Inferior parietal cortex (tissue), 1 donor: ENCODE data around the gene DCBLD2.
"Not testable (repeated sequence)": the region's sequence is repeated elsewhere in the genome, so short reads cannot be mapped to it uniquely, and the experiment has no call there.

Source experiments
- DNase-seq: peaks from one replicate; pipeline ENCODE4 v3.0.0-alpha.2; 2016; ENCODE audit errors: extremely low spot score

Gene DCBLD2

DNA sequence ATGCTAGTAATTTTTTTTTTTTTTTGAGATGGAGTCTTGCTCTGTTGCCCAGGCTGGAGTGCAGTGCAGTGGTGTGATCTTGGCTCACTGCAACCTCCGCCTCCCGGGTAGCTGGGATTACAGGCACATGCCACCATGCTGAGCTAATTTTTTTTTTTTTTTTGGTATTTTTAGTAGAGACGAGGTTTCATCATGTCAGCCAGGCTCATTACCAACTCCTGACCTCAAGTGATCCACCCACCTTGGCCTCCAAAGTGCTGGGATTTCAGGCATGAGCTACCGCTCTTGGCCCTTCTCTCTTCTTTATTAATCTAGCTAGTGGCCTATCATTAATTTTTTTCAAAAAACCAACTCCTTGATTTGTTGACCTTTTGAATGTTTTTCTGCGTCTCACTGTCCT lies 70.4 kb downstream of the DCBLD2 start:
- not testable (repeated sequence) for DNase-seq

DNA sequence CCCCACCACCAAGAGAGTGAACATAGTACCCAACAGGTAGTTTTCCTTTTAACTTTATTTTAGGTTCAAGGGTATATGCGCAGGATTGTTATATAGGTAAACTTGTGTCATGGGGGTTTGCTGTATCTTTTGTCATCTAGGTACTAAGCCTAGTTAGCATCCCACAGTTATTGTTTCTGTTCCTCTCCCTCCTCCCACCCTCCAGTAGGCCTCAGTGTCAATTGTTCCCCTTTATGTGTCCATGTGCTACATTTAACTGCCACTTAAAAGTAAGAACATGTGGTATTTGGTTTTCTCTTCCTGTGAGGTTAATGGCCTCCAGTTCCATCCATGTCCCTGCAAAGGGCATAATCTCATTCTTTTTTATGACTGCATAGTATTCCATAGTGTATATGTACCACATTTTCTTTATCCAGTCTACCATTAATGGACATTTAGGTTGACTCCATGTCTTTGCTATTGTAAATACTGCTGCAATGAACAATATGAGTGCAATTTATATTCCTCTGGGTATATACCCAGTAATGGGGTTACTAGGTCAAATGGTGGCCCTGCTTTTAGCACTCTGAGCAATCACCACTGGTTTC lies 72.2 kb downstream of the DCBLD2 start:
- no peak for DNase-seq

DNA sequence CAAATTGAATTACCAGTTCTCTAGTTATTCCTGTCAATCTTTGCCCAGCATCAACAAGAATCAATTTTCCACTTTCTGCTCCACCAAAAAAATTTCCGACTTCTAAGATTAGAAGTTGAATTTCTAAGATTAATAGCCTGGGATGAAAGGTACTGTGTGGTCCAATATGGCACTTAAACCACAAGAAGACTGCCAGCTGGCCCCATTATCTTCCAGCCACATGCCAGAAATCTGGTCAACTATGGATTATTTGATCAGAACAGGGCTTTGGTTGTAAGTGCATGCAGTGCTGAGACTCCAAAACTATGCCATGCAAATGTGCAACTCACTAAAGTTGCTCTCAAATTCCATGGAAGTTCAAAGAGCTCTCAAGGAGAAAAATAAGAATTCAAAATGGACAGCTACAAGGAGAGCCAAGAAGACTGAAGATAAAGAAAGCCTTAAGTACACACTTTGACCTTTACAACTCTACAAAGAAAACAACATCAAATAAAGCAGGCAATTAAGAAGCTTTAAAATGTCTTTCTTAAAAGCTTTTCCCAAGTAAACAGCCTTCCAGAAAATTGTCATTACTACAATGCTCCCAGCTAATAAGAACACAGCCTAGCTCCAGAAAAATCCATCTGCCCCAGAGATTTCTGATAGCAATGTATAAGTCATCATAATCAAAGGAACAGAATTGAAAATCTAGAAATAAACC lies 74.1 kb downstream of the DCBLD2 start:
- DNase-seq, result no peak

DNA sequence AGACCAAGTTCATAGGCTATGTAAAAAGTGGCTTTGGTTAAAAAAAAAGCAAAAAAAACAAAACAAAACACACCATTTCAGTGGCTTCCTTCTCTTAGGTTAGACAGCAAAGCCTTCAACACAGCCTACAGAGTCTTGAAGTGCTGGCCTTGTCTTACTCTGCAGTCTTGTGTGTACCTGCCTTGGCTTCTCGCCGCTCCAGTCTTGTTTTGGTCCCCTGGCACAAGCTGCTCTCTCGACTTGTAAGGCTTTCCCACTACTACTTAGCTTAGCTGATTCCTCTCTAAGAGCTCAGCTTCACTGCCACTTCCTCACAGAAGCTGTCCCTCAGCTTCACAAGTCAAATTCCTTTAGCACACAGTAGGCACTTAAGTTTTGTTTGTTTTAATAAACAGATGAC lies 75.4 kb downstream of the DCBLD2 start:
- DNase-seq, result no peak

DNA sequence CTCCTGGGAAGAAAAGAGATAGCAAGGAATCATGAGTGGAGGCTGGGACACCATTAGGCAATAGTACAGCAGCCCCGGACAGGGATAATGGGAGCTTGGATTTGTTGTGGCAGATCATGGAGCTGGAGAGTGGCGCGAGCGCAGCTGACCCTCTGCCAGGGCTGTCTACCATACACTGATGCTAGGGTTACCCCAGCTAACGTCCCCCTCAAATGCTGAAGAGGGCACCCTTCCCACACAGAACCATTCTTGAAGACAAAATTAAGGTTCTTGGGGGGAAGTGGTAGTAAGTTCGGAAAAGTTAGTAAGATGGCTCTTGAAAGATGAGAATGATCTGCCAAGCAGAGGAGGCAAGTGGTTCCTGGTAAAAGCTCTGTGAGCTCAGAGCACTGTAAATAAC lies 77.2 kb downstream of the DCBLD2 start:
- DNase-seq, result no peak

DNA sequence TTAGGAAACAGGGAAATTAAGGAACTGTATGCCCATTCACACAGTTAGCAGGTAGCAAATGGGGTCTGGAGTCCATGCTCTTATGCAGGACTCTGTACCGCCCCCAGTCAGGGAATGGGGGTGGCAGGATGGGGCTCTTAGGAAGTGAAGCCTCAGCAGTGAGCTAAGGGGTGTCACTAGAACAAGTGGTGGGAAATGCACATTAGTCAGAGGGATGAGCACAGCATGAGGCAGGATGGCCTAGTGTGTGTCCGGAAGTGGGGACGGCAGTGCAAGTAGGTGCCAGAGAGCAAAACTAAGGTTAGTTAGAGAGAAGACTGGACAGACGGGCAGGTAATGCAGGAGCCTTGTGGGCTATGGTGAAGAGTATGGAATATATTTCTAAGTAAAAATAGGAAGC lies 77.7 kb downstream of the DCBLD2 start:
- DNase-seq, result no peak

DNA sequence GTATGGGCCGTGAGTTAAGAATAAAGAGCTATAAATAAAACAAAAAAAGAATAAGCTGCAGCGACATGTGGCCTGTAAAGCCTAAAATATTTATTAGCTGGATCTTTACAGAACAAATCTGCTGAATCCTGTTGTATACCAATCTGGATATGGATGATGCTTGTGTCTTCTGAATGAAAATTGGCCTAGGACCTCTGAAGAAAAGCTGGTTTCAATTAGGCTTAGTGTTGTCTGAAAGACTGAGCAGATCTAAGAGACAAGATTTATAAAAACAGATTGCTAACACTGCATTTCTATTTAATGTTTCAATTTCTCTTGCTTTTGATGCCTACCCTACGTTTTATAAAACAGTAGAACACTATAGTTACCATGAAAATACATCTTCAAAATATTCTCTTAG lies 80.4 kb downstream of the DCBLD2 start:
- DNase-seq, result no peak

DNA sequence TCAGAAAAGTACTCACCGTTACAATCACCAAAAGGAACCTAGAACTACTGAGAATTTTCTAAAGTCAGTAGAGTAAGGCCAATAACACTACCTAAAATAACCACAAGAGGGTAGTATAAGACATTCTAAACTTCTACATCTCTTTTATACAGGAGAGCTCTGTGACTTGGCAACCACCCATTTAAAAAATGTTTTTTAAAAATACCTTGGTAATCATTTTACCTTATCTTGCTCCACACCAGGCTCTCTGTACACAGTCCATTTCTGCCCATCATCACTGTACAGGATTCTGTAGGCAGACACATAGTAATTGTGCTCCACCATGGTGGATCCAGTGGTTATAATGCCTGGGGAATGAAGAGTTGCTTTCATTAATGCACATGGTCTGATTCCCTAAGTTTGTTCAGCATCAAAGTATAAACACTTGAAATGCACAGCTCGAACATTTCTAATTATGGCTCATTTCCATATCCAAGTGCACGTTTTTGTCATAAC lies 83.9 kb downstream of the DCBLD2 start:
- peak; percentile 89 for DNase-seq

DNA sequence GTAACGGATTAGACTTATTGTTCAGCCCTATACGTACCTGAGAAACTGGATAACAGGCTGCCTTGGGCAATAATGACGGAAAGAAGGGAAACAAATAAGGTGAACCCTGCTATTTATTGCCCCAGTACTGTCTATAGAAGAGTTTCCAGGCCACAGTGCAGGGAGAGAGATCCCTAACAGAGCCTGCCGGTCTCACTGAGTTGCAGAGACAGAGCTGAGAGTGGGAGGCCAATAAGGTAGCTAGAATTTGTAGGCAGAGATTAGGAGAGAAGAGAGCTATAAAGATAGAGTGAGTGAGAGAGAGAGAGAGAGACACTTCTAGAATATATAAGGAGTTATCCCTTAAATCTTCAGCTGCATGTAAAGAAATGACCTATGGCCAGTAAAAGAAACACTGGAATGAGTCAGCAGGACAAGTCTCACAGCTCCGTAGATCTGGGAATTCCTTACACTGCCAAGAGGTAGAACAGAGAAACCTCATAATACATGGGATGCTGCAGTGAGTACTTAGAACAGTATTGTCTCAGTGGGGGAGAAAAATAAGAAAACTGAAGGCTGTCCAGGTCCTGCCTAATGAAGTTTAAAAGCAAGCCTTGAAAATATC lies 86.6 kb downstream of the DCBLD2 start:
- DNase-seq, result no peak

DNA sequence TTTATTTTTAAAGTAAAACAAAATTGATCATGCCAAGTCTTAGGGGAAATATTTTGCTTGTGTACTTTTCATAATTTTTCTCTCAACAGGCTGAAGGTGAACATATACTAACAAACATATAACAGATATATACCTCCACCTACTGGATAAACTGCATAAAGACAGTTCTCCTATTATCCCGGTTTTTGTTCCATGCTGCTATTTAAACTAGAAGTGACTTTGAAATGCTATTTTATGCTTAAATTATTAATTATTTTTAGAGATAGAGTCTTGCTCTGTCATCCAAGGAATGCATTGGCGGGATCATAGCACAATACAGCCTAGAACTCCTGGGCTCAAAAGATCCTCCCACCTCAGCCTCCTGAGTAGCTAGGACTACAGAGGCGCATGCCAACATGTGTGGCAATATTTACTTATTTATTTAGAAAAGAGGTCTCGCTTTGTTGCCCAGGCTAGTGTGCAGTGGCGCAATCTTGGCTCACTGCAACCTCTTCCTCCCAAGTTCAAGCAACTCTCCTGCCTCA lies 88.6 kb downstream of the DCBLD2 start:
- DNase-seq, result peak; percentile 67

DNA sequence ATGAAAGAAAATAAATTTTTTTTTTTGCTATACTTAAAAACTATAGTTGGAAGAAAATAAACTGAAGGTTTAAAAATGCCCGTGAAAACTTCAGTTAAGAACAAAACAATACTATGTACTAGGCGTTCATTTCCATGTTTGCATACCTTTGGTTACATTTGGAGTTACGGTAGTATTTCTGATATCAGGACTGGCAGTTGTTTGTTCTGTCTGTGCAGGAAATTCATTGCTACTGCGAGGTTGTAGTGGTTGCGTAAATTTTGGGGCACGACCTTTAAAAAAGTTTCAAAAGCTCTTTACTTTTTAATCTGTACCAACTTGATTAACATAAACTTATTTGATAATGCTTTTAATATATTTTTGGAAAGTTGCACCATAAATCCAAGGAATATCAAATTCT lies 90.4 kb downstream of the DCBLD2 start:
- DNase-seq, result no peak

DNA sequence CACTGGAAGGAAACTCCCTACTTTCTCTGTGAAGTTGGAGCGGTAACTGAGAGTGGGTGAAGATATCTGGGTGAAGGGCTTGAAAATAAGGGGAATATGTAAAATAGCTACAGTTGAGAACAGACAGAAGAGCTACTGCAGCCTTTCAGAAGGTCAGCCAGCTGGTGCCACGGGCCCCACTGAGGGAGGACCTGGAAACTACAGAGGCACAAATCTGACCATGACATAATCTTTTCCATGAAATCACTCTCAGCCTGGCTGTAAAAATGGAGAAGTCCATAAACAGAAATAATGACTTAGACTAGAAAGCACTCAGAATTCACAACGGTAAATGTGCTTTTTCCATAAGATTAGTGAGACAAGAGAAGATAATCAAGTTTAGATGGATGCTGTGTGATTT lies 91.9 kb downstream of the DCBLD2 start:
- DNase-seq, result no peak

DNA sequence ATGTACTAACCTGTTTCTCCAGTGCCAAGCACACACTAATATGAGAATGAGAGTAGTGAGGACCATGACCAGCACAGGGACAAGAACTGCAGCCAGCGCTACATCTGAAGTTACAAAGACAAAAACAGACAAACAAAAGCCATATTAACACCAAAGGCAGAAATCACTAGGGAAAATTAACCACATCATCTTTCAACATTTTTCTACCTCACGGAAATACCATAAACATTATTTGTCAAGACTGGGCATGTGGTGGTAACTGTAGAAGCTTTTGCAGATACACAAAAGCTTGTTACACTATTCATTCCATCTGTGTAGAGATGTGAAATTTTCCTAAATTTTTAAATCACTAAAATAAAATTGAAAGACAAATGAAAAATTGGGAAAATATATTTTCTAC lies 93.4 kb downstream of the DCBLD2 start:
- no peak for DNase-seq

DNA sequence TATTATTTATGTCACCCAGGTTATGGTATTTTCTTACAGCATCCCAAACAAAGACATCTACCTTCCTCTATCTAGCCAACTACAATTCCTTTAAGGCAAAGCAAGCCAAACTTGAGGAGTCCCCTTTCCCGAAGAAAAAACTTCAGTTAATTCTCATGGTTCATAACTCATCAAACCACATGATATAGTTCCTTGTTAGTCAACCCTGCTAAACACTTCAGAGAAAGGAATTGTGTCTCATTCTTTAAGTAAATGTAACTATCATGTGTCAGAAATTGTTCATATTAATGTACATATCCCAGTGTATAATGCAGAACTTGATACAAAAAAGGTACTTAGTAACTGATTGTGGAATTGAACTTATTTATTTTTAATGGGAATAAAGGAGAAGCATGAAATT lies 93.9 kb downstream of the DCBLD2 start:
- DNase-seq, result no peak

DNA sequence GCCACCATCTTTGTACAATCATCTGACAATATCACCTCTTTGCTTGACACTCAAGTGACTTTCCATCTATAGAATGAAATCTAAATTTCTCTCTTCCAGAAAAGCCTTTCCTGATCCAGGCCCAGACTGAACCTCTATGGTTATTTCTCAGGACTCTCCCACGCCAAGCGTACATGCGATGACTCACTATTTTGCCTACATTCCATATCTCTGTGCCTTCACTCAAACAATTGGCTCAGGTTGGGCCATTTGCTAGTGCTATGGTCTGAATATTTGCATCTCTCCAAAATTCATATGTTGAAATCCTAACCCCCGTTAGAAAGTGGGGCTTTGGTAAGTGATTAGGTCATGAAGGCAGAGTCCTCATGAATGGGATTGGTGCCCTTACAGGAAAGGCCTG lies 94.5 kb downstream of the DCBLD2 start:
- DNase-seq, result no peak

DNA sequence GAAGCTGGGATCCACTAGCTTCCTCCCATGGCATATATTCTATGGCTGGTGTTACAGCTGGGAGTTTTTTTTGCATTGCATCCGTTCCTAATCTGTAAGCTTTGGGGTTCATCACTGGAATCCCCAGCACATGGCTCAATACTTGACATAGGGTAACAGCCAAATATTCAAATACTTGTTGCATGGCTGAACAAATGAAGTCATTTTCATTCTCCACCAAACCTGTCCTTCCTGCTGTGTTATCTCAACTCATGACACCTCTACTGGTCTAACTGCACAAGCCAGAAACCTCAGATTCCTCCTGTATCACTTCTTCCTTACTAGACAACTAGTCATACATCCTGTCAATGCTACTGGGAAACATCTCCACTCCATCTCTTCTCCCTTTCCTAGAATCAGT lies 95.0 kb downstream of the DCBLD2 start:
- DNase-seq, result no peak

DNA sequence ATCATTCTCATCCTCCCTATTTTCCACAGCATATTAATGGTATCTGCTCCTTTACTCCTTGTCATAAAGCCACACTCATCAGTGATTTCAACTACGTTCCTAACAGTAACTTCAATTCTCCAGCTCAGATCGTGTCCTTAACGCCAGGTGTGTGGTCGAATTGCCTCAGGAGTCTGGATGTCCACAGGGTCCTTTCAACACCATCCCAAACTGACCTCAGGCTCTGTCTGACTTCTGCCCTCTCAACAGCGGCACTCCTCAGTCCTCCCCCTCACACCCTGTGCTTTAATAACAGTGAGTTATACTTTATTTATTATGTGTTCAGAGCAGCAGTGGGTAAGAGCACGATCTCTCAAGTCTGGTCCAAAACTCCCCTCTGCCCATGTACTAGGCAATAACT lies 95.9 kb downstream of the DCBLD2 start:
- no peak for DNase-seq

DNA sequence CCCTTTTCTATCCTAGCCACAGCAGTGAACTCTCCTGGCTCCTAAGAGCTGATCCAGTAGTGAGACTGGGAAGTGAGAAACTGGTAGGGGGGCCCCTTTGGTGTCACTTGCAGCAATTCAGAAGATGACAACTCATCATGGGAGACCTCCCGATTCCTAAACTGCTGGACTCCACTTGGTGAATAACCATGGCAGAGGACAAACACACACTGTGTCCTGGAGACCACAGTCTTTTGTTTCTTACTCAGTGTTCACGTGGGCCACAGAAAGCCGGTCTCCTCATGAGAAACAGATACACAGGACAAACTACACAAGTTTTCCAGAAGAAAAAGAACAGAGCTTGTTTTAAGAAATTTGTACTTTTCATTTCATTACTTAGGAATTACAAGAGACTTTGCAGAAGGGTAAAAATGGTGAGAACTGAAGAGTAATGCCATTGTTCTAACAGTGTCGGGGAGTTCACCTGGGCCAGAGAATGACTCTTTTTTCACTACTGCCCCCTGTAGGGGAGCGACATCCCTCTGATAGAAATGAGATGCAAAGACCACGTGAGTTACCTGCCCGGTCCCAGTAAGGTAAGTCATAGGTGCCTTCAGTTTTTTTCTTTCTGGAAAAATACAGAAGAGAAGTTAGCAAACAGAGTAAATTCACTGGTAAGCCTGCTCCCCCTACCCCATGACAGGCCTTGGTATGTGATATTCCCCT lies 100.3 kb downstream of the DCBLD2 start:
- DNase-seq, result no peak

DNA sequence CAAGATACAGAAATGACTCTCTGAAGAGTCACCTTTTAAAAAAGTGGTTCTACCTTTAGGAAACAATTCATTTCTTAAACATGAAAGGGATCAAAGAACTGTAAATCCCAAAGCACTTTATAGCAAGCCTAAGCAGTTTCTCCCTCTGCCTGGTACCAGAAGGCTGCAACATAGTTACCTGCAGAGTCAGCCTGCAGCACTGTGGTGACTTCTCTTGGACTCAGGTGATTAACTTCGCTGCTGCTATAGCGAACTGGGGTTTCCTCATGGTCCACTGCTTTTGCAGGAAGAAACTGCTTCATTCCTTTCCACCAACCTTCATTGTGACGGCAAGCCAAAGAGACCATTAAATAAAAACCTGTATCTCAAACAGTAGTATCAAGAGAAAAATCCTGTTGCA lies 101.1 kb downstream of the DCBLD2 start:
- DNase-seq, result no peak

DNA sequence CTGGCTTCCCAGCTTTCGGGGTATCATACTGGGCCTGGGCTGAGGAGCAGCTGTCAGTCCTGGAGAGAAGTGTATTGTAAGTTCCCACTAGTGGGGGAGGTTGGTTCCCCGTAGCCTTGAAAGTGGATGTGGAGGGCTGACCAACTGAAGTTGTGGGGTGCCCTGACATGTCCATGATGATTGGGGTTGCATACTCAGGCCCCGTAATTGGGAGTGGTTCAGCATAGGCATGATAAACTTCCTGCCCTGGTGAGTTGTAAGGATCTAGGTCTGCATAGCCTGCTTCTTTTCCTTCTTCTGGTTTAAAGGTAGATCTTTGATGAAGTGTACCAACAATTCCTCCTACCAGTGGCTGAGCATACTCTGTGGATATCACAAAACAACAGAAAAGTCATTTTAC lies 102.0 kb downstream of the DCBLD2 start:
- no peak for DNase-seq

DNA sequence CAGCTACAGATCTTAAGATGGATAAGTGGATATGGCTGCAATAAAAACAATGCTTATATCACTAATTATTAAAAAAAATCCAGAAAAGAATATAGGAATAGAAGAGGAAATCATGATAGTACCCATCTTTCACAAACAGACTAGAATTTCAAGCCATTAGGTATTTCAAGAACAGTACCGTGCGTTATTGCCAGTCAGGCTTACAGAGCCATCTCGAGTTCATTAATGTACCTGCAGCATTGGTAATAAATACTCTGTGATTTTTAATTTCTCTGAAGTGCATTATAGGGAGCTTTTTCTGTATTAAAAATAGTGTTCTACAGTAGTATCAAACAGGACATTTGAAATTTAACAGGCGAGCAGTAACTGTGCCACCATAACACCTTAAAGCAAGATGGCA lies 102.7 kb downstream of the DCBLD2 start:
- no peak for DNase-seq

DNA sequence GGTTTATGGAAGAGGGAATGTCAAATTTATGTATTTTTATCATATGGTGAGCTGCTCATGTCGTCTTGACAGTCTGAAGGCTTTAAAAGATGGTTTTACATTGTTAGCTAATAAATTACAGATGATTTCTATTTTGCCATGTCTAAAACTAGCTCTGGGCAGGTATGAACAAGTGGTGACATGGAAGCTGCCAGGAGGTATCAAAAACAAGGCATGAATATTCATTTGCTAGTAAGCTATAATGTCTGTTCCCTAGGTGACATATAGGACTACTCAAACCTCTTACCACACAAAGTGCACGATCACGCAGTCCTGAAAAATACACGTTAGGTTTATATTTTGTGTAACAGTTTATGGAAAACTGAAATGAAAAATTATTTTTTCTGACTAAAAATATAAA lies 103.6 kb downstream of the DCBLD2 start:
- DNase-seq, result no peak

DNA sequence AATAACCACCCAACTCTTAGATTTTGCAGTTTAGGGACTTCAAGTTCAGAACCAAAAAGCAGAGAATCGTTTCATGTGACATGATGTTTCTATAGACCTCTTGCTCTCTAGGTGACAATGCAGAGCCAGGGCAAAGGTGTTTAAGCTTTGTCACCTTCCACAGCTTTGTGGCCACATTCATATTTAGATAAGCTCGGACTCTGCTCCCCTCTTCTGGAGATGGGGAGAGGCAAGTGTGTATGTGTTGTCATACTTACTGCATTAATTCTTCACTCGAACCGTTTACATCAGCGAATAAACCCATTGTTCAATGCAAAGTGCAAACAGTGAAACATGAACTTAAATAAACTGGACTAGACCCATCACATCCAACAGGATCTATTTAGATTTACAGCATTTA lies 105.2 kb downstream of the DCBLD2 start:
- no peak for DNase-seq
